D341Med (cell line): Measurements from ENCODE around the gene PFDN6.
"Not testable (repeated sequence)": the region's sequence is repeated elsewhere in the genome, so short reads cannot be mapped to it uniquely, and the experiment has no call there.

ENCODE experiments used
- DNase-seq: peaks from one replicate; pipeline ENCODE4 v3.0.0; 2012; ENCODE audit warnings: low spot score

PFDN6 gene

DNA sequence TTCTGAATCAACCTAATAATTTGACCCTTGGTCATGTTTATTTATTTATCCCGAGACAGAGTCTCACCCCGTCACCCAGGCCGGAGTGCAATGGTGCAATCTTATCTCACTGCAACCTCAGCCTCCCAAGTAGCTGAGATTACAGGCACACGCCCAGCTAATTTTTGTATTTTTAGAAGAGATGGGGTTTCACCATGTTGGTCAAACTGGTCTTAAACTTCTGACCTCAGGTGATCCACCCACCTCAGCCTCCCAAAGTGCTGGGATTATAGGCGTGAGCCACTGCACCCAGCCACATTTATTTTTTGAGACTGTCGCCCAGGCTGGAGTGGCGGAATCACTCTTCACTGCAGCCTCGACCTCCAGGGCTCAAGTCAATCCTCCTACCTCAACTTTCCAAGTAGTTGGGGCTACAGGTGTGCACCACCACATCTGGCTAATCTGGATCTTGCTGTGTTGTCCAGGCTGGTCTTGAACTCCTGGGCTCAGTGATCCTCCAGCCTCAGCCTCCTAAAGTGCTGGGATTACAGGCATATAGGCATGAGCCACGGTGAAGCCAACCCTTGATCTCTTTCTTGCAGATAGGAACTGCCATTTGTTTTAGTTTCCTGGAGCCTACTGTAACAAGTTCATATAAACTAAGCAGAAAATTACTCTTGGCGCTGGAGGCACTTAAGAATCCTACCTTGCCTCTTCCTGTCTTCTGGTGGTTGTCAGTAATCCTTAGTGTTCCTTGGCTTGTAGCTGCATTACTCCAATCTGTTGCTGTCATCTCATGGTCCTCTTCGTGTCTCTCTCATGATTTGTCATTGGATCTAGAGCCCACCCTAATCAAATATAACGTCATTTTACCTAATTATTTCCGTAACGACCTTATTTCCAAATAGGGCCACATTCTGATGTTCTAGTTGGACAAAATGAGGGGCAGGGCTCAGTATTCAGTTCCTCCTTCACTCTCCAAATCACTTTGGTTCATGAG, 15.2 kb upstream of the PFDN6 start:
- DNase-seq = no peak

DNA sequence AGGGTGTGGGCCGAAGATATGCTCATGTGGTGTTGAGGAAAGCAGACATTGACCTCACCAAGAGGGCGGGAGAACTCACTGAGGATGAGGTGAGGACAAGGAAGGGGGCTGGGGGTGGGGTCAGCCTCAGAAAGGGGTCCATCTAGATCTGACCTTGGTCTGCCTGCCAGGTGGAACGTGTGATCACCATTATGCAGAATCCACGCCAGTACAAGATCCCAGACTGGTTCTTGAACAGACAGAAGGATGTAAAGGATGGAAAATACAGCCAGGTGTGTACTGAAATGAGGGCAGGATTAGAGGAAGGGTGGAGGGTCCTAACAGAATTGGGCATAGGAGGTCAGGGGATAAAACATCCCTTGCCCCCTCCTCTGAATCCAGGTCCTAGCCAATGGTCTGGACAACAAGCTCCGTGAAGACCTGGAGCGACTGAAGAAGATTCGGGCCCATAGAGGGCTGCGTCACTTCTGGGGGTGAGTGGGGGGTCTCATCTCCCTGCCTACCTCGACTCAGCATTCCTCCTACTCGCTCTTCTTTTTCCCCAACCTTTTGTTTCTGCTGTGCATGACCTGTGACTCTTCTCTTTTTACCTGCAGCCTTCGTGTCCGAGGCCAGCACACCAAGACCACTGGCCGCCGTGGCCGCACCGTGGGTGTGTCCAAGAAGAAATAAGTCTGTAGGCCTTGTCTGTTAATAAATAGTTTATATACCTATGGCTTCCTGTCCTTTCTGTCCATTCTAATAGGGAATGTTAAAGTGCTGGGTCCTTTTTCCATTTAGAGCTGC, 13.4 kb upstream of the PFDN6 start:
- DNase-seq = not testable (repeated sequence)

DNA sequence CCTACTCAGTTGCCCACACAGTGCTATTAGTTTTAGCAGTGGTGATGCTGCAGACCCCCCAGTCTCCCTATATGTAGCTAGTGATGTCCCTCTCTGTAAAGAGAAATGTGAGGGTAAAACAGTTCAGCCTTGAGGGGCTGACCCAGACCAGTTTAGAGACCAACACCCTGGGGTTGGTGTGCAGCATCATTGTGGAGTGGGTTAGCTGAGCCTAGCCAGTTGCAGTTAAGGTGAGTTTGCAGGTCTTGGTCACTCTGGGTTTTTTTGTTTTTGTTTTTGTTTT, 12.9 kb upstream of the PFDN6 start:
- DNase-seq = no peak

DNA sequence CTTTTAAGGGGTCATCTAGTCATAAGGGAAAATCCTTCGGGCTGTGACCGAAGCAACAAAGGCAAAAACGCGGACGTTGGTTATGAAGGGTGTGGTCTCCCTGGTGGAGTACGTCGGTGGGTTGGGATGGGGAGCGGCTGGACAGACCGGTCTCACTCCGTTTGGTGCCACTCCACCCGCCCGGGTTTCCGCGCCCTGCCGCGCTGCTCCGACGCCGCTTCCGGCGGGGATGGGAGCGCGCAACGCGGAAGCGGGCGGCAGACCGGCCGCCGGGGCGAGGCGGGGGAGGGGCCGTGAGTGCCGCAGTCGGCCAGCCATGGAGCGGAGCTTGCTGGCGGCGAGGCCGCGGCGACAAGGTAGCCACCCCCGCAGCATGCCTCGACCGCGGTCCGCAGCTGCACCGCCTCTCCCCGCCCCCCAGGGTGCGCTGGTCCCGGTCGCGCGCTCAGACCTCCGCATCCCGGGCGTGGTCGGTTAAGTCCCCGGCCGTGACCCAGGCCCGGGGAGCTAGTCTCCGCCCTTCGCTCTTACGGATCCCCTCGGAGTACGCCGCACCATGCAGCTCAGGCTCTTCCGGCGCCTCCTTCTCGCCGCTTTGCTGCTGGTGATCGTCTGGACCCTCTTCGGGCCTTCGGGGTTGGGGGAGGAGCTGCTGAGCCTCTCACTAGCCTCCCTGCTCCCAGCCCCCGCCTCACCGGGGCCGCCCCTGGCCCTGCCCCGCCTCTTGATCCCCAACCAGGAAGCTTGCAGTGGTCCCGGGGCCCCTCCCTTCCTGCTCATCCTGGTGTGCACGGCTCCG, 12.3 kb upstream of the PFDN6 start, which contains the start of gene B3GALT4:
B3GALT4 (plus strand) TSS at position 260 of the 799 bp plus-strand sequence; CDS start at position 557, 297 bp downstream.
- peak; percentile 86 for DNase-seq

DNA sequence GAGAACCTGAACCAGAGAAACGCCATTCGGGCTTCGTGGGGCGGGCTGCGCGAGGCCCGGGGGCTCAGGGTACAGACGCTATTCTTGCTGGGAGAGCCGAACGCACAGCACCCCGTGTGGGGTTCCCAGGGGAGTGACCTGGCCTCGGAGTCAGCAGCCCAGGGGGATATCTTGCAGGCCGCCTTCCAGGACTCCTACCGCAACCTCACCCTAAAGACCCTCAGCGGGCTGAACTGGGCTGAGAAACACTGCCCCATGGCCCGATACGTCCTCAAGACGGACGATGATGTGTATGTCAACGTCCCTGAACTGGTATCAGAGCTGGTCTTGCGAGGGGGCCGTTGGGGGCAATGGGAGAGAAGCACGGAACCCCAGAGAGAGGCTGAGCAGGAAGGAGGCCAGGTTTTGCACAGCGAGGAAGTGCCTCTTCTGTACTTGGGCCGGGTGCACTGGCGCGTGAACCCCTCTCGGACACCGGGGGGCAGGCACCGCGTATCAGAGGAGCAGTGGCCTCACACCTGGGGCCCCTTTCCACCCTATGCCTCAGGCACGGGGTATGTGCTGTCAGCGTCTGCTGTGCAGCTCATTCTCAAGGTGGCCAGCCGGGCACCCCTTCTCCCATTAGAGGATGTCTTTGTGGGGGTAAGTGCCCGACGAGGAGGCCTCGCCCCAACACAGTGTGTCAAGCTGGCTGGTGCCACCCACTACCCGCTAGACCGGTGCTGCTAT, 11.6 kb upstream of the PFDN6 start:
- peak; percentile 58 for DNase-seq

DNA sequence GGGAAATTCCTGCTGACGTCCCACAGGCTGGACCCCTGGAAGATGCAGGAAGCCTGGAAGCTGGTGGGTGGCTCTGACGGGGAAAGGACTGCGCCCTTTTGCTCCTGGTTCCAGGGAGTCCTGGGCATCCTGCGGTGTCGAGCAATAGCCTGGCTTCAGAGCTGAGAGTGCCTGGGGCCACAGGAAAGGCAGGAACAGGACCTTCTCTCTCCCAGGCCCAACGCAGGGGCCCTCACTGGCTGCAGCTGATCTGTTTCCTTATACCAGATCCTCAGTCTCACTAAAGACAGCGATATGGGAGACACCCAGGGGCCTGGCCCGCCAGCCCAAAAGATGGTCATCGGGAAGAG, 11.0 kb upstream of the PFDN6 start:
- DNase-seq = no peak

DNA sequence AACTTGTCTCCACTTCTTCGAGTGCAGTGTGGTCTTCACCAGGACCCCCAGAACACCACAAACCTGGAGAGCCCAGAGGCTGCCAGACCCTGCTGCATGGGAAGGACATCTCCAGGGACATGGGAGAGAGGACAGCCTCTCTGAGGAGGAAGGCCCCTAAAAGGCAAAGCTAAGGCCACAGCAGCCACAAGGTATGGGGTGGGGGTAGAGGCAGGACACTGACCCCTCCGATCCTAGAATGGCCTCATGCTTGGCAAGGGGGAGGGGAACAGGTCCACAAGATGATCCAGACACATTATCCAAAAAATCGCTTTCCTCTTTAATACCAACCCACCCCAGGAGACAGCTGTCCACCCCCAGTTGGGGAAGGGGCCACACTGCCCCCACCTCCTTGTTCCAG, 10.6 kb upstream of the PFDN6 start:
- no peak for DNase-seq

DNA sequence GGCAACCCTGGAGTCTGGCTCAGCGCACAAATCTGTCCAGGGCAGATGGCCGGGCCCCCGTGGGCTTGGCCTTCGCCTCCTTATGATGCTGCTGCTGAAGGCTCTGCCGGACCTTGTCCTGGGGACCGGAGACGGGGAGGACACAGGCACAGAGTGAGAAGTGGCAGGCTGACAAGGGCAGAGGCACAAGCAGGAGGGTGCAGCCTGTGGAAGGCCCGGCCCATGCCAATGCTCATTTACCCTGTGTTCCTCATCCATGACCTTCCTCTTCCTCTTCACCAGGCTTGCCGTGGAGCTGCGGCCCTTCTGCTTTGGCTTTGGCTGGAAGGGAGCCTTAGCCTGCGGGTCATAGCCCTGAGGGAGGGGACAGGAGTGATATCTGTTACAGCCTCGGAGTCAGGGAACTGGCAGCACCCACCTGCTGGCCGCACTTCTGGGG, 10.1 kb upstream of the PFDN6 start:
- DNase-seq = no peak

DNA sequence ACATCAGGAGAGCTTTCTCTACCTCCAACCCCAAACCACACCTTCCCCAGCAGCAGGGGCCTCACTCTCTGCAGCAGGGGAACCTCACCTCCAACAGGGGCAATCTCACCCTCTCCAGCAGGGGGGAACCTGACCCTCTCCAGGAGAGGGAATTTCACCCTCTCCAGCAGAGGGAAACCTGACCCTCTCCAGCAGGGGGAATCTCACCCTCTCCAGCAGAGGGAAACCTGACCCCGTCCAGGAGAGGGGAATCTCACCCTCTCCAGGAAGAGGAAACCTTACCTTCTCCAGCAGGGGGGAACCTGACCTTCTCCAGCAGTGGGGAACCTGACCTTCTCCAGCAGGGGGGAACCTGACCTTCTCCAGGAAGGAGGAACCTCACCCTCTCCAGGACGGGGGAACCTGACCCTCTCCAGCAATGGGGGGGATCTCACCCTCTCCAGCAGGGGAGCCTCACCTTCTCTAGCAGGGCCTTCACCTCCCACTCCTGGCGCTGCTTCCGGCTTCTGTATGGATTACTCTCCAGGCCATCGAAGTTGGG, 9.4 kb upstream of the PFDN6 start:
- DNase-seq = peak; percentile 82

DNA sequence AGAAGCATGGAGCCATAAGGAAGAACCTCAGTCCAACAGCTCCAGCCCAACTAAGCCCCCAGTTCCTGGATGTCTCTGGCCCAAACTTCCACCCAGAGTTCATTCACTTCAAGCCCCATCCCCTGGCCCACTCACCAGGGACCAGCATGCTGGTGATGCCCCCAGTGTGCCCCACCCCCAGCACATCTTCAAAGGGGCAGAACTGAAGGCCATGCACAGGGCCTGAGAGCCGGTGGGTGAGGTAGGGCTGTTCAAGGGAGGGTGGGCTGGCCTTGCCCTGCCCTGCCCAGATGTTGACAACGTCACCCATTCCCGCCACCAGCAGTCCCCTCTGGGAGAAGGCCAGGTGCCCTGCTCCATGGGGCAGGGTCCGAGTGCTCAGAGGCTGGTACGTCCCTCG, 8.9 kb upstream of the PFDN6 start:
- no peak for DNase-seq

DNA sequence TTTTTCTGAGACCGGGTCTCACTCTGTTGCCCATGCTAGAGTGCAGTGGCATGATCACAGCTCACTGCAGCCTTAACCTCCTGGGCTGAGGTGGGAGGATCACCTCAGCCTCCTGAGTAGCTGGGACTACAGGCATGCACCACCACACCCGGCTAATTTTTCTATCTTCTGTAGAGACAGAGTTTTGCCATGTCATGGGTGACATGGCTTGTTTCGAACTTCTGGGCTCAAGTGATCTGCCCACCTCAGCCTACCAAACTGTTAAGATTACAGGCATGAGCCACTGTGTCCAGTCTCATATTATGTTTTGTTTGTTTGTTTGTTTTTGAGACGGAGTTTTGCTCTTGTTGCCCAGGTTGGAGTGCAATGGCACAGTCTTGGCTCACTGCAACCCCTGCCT, 4.2 kb upstream of the PFDN6 start:
- not testable (repeated sequence) for DNase-seq

DNA sequence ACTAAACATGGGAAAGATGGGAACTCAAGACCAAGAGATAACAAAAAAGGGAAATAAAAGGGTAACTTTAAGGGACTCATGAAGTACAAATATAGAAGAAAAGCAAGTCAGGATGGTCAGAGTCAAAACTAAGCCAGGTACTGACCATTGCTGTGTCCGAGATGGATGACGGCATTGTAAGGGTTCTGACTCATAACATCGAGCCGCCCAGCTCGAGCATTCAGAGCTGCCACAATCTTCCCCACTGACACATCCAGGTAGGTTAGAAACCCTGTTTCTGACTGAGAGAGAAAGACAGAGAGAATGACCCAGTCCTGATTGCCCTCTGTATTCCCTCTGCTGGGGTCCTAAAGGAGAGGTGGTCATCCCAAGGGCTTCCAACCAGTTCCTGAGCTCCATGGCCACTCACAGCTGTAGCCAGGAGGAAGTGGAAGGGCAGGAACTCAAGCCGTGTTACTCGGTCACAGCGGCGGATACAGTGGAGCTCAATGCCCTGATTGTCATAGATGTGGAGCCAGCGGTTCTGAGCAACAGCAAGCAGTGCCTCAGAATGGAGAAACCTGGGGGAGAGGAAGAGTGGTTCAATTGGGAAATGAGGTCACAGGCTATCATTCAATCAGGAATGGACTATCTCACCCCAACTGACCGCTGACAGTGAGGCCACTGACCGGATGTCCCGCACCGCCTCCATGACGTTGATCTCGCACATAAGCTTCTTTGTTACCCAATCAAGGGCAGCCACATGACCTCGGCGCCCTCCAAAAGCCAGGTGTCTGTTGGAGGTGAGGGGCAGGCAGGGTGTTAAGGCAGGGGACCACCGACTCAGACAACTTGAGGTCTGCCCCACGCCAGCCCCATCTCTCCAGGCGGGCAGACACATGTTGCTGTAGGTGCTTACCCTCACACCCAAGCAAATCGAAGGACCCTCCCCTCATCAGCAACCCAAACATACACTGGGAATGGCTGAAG, 2.2 kb upstream of the PFDN6 start:
- no peak for DNase-seq

DNA sequence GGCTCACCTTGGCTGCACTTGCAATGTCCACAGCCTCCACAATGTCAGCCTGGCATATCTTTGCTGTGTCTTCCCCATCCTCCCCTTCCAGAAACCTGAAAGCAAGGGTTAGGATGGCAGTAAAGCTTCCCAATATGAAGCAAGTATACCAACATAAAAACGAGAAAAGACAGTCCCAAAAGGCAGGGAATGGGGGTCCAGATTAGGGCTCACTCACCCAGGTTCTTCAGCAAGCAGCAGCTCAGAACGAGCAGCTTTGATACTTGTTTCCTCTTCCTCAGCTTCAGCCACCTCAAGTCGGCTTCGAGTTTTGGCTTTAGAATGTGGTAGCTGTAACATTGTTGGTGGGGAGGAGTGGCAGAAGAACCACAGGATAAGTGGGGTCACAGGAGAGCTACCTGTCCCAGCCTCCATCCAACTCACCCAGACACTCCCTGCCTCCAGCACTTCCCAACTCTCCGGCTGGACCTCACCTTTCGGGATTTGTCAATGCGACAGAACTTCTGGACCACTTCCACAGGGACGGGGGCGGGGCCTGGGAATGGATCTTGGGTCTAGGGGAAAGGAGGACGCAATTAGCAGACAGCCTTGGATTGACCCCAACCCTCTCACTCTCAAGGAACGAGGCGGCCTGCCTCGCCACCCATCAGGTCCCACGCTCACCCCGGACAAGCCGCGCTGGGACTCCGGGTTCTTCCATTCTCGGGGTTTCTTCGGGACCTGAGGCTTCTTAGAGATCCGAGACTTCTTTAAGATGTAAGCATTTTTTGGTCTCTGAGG, 1.1 kb upstream of the PFDN6 start:
- no peak for DNase-seq

DNA sequence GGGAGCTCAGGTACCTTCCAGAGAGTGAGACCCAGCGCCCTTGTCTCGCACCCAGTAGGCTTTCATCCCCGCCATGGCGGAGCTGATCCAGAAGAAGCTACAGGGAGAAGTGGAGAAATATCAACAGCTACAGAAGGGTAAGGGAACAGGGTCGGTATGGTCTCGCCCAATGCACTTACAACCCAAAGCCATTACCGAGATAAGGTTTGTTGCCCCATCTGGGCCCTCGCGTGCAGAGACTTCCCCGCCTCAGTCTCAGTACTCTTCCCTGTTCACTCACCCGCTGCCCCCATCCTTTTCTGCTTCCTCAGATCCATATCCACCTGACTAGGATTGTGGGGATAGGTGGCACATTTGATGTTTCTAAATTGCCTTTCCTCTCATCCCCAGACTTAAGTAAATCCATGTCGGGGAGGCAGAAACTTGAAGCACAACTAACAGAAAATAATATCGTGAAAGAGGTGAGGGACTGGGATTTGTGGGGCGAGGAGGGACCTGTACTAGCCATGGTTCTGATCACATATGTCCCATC, 449 bp downstream of the PFDN6 start:
- DNase-seq = peak; percentile 50

DNA sequence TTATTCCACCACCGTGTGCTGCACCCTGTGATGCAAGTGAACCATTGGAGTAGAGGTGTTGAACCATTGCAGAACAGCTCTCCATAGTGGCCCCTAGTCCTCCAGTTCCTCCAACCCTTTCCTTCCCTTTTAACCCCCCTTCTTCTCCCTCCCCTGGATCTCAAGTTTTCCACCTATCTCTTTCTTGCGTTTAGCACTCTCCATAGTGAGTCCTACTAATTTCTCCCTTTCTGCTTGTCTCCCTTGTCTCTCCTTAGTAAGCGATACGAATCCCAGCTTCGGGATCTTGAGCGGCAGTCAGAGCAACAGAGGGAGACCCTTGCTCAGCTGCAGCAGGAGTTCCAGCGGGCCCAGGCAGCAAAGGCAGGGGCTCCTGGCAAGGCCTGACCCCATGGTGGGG, 1.1 kb downstream of the PFDN6 start:
- DNase-seq = no peak

DNA sequence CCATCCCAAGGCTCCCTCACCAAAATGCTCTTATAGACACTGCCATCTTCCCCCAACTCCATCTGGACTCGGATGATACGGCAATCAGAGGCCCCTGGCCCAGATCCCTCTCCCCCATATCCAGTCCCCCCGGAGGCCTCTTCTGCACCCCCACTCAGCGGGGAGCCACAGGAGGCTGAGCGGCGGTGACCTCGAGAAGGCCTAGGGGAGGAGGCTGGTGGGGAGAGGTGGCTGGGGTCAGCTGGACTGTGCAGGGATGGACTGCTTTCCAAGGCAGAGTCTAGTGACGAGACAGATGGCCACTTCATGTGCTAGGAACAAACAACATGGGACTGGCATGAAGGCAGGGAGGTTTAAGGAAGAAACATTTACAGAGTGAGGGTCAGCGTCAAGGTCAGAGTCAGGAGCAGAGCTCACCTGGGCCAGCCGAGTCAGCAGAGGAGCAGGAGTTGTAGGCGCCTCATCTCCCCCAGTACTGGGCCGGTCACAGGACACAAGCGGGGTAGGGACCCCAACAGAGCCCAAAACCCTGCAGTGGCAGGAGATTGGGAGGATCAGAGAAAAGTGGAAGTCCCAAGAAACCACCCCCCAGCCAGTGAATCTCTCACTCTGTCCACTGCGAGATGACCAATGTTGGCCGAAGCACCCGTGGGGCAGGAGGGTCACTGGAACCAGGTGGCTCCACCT, 3.7 kb downstream of the PFDN6 start:
- no peak for DNase-seq

DNA sequence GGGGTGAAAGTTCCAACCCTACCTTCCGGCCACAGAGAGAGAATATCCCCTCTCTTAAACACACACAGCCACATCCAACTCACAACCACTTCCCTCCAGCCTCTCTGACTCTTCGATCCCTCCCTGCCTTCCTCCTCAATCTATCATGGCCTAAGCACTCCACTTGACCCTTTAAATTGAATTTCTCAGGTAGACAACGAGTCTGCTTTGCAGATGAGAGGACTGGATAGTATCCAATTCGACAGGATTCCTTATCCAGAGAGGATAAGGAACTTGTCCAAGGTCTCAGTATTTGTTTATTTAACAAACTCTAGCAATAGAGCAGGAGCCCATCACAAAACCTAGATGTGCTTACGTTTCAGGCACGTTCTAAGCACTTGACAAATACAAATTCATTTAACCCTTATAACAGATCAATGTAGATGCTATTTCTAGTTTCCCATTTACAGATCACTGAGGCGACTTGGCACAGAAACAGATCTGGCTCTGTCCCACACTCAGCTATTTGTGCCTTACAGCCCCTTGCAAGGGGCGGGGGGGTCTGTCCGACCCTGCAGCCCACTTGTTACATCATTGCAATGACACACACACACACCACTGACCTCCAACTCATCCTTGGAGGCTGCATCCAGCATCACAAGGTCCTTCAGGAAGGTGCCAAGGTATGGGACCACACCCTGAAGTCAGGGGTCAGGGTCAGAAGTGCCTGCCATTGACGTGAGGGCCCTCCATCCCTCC, 4.9 kb downstream of the PFDN6 start:
- DNase-seq = no peak
